SK-N-DZ (cell line): Measurements from ENCODE around the gene PCDHA5. TPM values are rescaled to one million over a fixed set of nuclear protein-coding genes. Genes with fewer than 3 reads are reported as not detected.
A peak's percentile ranks its signal among the peaks of the same experiment; 100 is the strongest.
"Not testable (repeated sequence)": the region's sequence is repeated elsewhere in the genome, so short reads cannot be mapped to it uniquely, and the experiment has no call there.

ENCODE experiments used
- DNase-seq: peaks from one replicate; pipeline ENCODE4 v3.0.0-alpha.2; 2015; ENCODE audit warnings: low spot score
- polyA plus RNA-seq, 2 experiments: library from polyadenylated mRNA; depleted of rRNA; stranded (reverse); fragments of >200 nt; gene quantifications; 2 replicates each; pipeline ENCODE4 v1.2.3, GENCODE V29; 2014

The PCDHA5 gene
- 0.12 and 0.17 TPM in 2 replicates for polyA plus RNA-seq (2014; cell fraction: cytosol; rRNA removed)
- 0.35 and 1.3 TPM in 2 replicates for polyA plus RNA-seq (2014; cell fraction: nucleus; rRNA removed)

- DNase-seq, result no peak
These were observed at the start of gene PCDHA5 for GRCh38 chr5:140821375-140822280. TSS of gene PCDHA5 (plus strand) at chr5:140821613.

GRCh38 chr5:140780512-140780911 lies 40.9 kb upstream of the PCDHA5 start:
- no peak for DNase-seq

- peak; percentile 51 for DNase-seq
These were observed 35.3 kb upstream of the PCDHA5 start, which contains the start of gene PCDHA1 for GRCh38 chr5:140785905-140786686. TSS of gene PCDHA1 (plus strand) at chr5:140786140.

GRCh38 chr5:140787422-140787821 lies 34.0 kb upstream of the PCDHA5 start:
- not testable (repeated sequence) for DNase-seq

GRCh38 chr5:140787849-140788504 lies 33.4 kb upstream of the PCDHA5 start:
- not testable (repeated sequence) for DNase-seq

- no peak for DNase-seq
These were observed 30.3 kb upstream of the PCDHA5 start for GRCh38 chr5:140791089-140791488.

GRCh38 chr5:140794595-140795258 lies 26.7 kb upstream of the PCDHA5 start, which contains the start of gene PCDHA2:
TSS of gene PCDHA2 (plus strand) at chr5:140794852.
- DNase-seq, result no peak

- DNase-seq, result no peak
These were observed 26.2 kb upstream of the PCDHA5 start for GRCh38 chr5:140795259-140795641.

- not testable (repeated sequence) for DNase-seq
These were observed 25.2 kb upstream of the PCDHA5 start for GRCh38 chr5:140796072-140796717.

GRCh38 chr5:140796718-140797095 lies 24.7 kb upstream of the PCDHA5 start:
- DNase-seq, result no peak

GRCh38 chr5:140800816-140801493 lies 20.5 kb upstream of the PCDHA5 start, which contains the start of gene PCDHA3:
TSS of gene PCDHA3 (plus strand) at chr5:140801057.
- DNase-seq, result no peak

- no peak for DNase-seq
These were observed 19.9 kb upstream of the PCDHA5 start for GRCh38 chr5:140801494-140801841.

- not testable (repeated sequence) for DNase-seq
These were observed 19.0 kb upstream of the PCDHA5 start for GRCh38 chr5:140802381-140802780.

- no peak for DNase-seq
These were observed 18.6 kb upstream of the PCDHA5 start for GRCh38 chr5:140802781-140803271.

GRCh38 chr5:140806834-140807775 lies 14.3 kb upstream of the PCDHA5 start, which contains the start of gene PCDHA4:
TSS of gene PCDHA4 (plus strand) at chr5:140807068.
- peak; percentile 88 for DNase-seq

GRCh38 chr5:140808241-140808888 lies 13.0 kb upstream of the PCDHA5 start:
- not testable (repeated sequence) for DNase-seq

- DNase-seq, result no peak
These were observed 12.5 kb upstream of the PCDHA5 start for GRCh38 chr5:140808889-140809291.

GRCh38 chr5:140822281-140822629 lies 842 bp downstream of the PCDHA5 start:
- no peak for DNase-seq
